GM21526 (cell line): Measurements from ENCODE around the gene DLX4.

Experiments
- ATAC-seq: cut with Tn5 transposase; IDR thresholded peaks from one replicate; pipeline ENCODE4 v1.9.1; 2021; ENCODE audit warnings: moderate library complexity; ENCODE audit not compliant: unreplicated experiment, low FRiP score

DLX4 gene

GRCh38 chr17:49998836-49999511 lies 30.0 kb downstream of the DLX4 start:
- no peak for ATAC-seq

DNA sequence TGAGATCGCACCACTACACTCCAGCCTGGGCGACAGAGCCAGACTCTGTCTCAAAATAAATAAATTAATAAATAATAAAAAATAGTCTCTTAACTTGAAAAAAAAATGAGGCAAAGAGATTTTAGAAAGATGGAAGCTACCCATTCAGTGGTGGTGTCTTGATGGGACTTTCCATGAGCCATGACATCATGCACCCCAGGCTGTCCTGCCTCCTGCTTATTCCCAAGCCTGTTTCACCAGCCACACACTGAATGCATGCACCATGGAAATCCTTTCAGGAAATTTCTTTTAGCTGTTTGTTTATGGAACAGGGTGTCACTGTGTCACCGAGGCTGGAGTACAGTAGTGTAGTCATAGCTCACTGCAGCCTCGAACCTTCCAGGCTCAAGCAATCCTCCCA lies 34.9 kb downstream of the DLX4 start:
- no peak for ATAC-seq

GRCh38 chr17:50009282-50009681 lies 40.3 kb downstream of the DLX4 start:
- ATAC-seq = no peak

GRCh38 chr17:50013079-50013478 lies 44.1 kb downstream of the DLX4 start:
- no peak for ATAC-seq

GRCh38 chr17:50014471-50015088 lies 45.6 kb downstream of the DLX4 start:
- ATAC-seq = no peak

DNA sequence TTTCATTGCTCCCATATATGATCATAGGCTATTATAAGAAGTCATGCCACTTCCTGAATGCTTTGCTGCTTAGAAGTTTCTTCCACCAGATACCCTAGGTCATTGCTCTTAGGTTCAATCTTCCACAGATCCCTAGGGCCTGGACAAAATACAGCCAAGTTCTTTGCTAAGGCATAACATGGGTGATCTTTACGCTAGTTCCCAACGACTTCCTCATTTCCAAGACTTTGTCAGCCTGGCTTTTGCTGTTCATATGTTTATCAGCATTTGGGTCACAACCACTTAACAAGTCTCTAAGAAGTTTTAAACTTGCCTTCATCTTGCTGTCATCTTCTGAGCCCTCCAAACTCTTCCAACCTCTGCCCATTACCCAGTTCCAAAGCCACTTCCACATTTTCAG lies 46.2 kb downstream of the DLX4 start:
- no peak for ATAC-seq

GRCh38 chr17:50018909-50019308 lies 49.9 kb downstream of the DLX4 start:
- no peak for ATAC-seq

GRCh38 chr17:50020841-50021599 lies 52.0 kb downstream of the DLX4 start:
- ATAC-seq = no peak

DNA sequence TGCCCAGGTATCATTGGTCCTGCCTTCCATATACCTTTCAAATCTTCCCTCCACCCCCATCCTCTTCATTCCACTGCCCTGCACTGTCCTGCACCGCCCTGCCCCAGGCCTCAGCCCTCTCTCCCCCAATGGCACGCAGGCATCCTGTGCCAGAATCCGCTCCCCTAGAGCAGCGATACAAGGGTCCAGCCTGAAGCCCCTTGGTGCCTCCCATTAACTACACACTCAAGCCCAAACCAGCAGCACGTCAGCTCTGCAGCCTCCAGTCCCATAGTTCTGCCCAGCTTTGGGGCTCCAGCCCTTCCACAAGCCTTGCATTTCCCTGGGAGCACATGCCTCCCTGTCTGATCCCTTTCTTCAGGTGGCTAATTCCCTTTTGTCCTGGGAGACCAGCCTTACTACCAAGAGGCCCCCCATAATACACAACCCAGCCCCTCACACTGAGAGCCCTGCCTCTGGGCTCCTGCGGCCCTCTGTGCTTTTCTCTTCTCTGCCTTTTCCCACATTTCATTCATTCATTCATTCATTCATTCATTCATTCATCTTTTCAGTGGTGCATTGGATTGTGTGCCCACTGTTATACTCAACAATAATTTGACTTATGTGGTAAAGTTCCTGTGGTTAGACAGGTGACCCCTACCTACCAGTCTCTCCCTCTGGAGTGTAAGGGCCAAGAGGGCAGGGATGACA lies 52.8 kb downstream of the DLX4 start:
- ATAC-seq = no peak

GRCh38 chr17:50022463-50023130 lies 53.6 kb downstream of the DLX4 start:
- ATAC-seq = no peak

- no peak for ATAC-seq
Observed at GRCh38 chr17:50023520-50023919, 54.5 kb downstream of the DLX4 start.
